Liver (tissue), 9 donors: ENCODE results near the gene EIF2AK2. TPM values are rescaled to one million over a fixed set of nuclear protein-coding genes. Genes with fewer than 3 reads are reported as not detected.

Experiments used
- DNase-seq: peaks from one replicate; pipeline ENCODE4 v3.0.0-alpha.2; 2017; ENCODE audit warnings: low spot score
- H3K27ac ChIP-seq, 2 donors: one replicate each; pipeline ENCODE4 v1.7.0; 2013; ENCODE audit warnings: inconsistent platforms in 2 of 2, low read length in 2 of 2, control low read depth in 1 of 2, low read depth in 1 of 2, mild to moderate bottlenecking in 1 of 2
- H3K27me3 ChIP-seq, 4 donors: one replicate each; pipeline versions ENCODE4 v1.6.1 to v1.7.0; 2013; ENCODE audit warnings: low read length in 3 of 4, inconsistent platforms in 1 of 4, mild to moderate bottlenecking in 1 of 4, moderate library complexity in 1 of 4; ENCODE audit not compliant: control insufficient read depth in 4 of 4, insufficient read depth in 4 of 4
- H3K36me3 ChIP-seq, 4 donors: one replicate each; pipeline versions ENCODE4 v1.6.1 to v1.7.0; 2013; ENCODE audit warnings: low read length in 3 of 4, mild to moderate bottlenecking in 3 of 4, low read depth in 1 of 4, moderate library complexity in 1 of 4; ENCODE audit not compliant: control insufficient read depth in 4 of 4, insufficient read depth in 3 of 4
- H3K4me1 ChIP-seq, 4 donors: one replicate each; pipeline versions ENCODE4 v1.6.1 to v1.7.0; 2013; ENCODE audit warnings: low read length in 3 of 4, mild to moderate bottlenecking in 3 of 4, moderate library complexity in 1 of 4; ENCODE audit not compliant: control insufficient read depth in 4 of 4, insufficient read depth in 4 of 4
- H3K4me3 ChIP-seq, 3 donors: one replicate each; pipeline versions ENCODE4 v1.6.1 to v1.7.0; 2013; ENCODE audit warnings: low read length in 3 of 3, control low read depth in 1 of 3, low read depth in 1 of 3, mild to moderate bottlenecking in 1 of 3
- H3K9ac ChIP-seq, 2 donors: one replicate each; pipeline ENCODE4 v1.7.0; 2013; ENCODE audit warnings: low read length in 2 of 2, mild to moderate bottlenecking in 2 of 2, moderate library complexity in 2 of 2, control low read depth in 1 of 2, low read depth in 1 of 2
- H3K9me3 ChIP-seq, 4 donors: one replicate each; pipeline versions ENCODE4 v1.6.1 to v1.7.0; 2013; ENCODE audit warnings: low read length in 3 of 4; ENCODE audit not compliant: control insufficient read depth in 4 of 4
- EGR1 ChIP-seq, 2 donors: IDR thresholded peaks; 2 replicates each; pipeline ENCODE4 v1.6.1; 2016 to 2018; ENCODE audit warnings: antibody characterized with exemption in 2 of 2, low read depth in 2 of 2
- FOXA1 ChIP-seq: IDR thresholded peaks from 2 replicates; pipeline ENCODE4 v1.6.1; 2016; ENCODE audit warnings: antibody characterized with exemption
- FOXA2 ChIP-seq: IDR thresholded peaks from 2 replicates; pipeline ENCODE4 v1.6.1; 2016; ENCODE audit warnings: antibody characterized with exemption
- HNF4A ChIP-seq, 2 donors: conservative IDR thresholded peaks; 2 replicates each; pipeline ENCODE4 v1.6.1; 2016; ENCODE audit warnings: antibody characterized with exemption in 2 of 2, mild to moderate bottlenecking in 2 of 2
- HNF4G ChIP-seq: IDR thresholded peaks from 2 replicates; pipeline ENCODE4 v1.6.1; 2016; ENCODE audit warnings: antibody characterized with exemption
- JUND ChIP-seq, 2 donors: IDR thresholded peaks; 2 replicates each; pipeline ENCODE4 v1.6.1; 2016; ENCODE audit warnings: antibody characterized with exemption in 2 of 2
- NR2F2 ChIP-seq: IDR thresholded peaks from 2 replicates; pipeline ENCODE4 v1.6.1; 2016; ENCODE audit warnings: antibody characterized with exemption
- RAD21 ChIP-seq, 2 donors: IDR thresholded peaks; 2 replicates each; pipeline ENCODE4 v1.6.1; 2016; ENCODE audit warnings: antibody characterized with exemption in 2 of 2, mild to moderate bottlenecking in 2 of 2
- RXRA ChIP-seq, 2 donors: IDR thresholded peaks; 2 replicates each; pipeline ENCODE4 v1.6.1; 2017 to 2018; ENCODE audit warnings: antibody characterized with exemption in 2 of 2, mild to moderate bottlenecking in 1 of 2
- TAF1 ChIP-seq: conservative IDR thresholded peaks from 2 replicates; pipeline ENCODE4 v1.6.1; 2016; ENCODE audit warnings: antibody characterized with exemption, mild to moderate bottlenecking
- YY1 ChIP-seq: IDR thresholded peaks from 2 replicates; pipeline ENCODE4 v1.6.1; 2016; ENCODE audit warnings: antibody characterized with exemption, mild to moderate bottlenecking
- WGBS: extraction: QIAGEN DNeasy Blood & Tissue Kit; methylation state at CpG from one replicate; pipeline ENCODE4 v1.1.7; 2013; 5-methylcytosine and 5-hydroxymethylcytosine counted together
- polyA plus RNA-seq, 2 donors: library from polyadenylated mRNA; stranded (reverse) in 1 of 2; unstranded in 1 of 2; fragments of 200-250 nt in 1 of 2; fragments of >200 nt in 1 of 2; fragmentation: Nextera tagmentation in 1 of 2; extraction: Ambion mirVana in 1 of 2; gene quantifications; one replicate each; pipeline versions ENCODE4 v1.2.1 to v1.2.3, GENCODE V29; 2013 to 2015
- total RNA-seq, 2 donors: library from RNA; depleted of rRNA; stranded (reverse); fragments of >200 nt; gene quantifications; one replicate each; pipeline ENCODE4 v1.2.3, GENCODE V29; 2014
- TF ChIP-seq, protein P1 (sequence below): IDR thresholded peaks from 2 replicates; pipeline ENCODE4 v1.6.1; 2016; ENCODE audit warnings: antibody characterized with exemption
- TF ChIP-seq, protein P2 (sequence below): IDR thresholded peaks from 2 replicates; pipeline ENCODE4 v1.6.1; 2016; ENCODE audit warnings: antibody characterized with exemption
- TF ChIP-seq, protein P3 (sequence below): fragments of 150-350 bp; IDR thresholded peaks from 2 replicates; pipeline ENCODE4 v1.5.1; 2017; ENCODE audit warnings: improper control_type of control experiment, low read depth, low read length; ENCODE audit not compliant: missing input control
- TF ChIP-seq, protein P4 (sequence below): IDR thresholded peaks from 2 replicates; pipeline ENCODE4 v1.6.1; 2016; ENCODE audit warnings: antibody characterized with exemption, mild to moderate bottlenecking
- donor health status: healthy.
- donor health status: healthy.
- donor health status: healthy.
- donor health status: healthy.
- donor health status: healthy.

Gene EIF2AK2
- total and polyA plus RNA-seq, 4 donors: 4.4 to 20.0 (median 13.2) TPM

DNA sequence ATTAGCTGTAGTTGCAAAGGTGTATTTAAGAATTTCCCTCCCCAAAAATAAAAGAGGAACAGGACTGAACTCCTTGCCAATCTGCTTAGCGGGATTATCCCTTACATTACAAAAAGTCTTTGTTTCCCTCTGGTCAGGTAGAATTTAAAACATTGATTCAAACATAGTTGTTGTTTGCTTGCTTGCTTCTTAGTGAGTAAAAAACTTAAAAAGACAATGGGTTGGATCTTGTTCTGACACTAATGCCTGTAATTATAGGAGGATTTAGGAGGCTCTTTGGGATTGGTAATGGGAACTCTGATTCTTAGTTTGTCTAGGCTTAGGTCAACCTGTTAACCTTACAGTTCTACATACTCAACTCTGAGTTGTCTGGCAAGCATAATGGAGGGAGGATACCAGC, 35.8 kb upstream of the EIF2AK2 start:
- H3K27ac ChIP-seq: no peak overlapping the region
- H3K36me3 ChIP-seq: no peaks in the 10 kb centered on the region
- WGBS: 94% methylated on average over 1 of the region's 1 CpG
- TF ChIP-seq, protein P1, sequence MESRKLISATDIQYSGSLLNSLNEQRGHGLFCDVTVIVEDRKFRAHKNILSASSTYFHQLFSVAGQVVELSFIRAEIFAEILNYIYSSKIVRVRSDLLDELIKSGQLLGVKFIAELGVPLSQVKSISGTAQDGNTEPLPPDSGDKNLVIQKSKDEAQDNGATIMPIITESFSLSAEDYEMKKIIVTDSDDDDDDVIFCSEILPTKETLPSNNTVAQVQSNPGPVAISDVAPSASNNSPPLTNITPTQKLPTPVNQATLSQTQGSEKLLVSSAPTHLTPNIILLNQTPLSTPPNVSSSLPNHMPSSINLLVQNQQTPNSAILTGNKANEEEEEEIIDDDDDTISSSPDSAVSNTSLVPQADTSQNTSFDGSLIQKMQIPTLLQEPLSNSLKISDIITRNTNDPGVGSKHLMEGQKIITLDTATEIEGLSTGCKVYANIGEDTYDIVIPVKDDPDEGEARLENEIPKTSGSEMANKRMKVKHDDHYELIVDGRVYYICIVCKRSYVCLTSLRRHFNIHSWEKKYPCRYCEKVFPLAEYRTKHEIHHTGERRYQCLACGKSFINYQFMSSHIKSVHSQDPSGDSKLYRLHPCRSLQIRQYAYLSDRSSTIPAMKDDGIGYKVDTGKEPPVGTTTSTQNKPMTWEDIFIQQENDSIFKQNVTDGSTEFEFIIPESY: no peak
- TF ChIP-seq EGR1 (IDR thresholded peaks at IDR 0.05; ENCODE audit: low read depth in 2 of 2) (no peak), RAD21 (IDR thresholded peaks at IDR 0.05) (no peak), JUND (IDR thresholded peaks at IDR 0.05) (no peak), YY1 (no peak)
- no peak for DNase-seq
- H3K4me3 ChIP-seq: no peak overlapping the region
- H3K9me3 ChIP-seq: no peaks in the 10 kb centered on the region
- H3K27me3 ChIP-seq: no peaks in the 10 kb centered on the region
- peaks cover 0 to 8% (median 2%) of the 10 kb centered on the region in 4 donors for H3K4me1 ChIP-seq
- no peak overlapping the region for H3K9ac ChIP-seq

DNA sequence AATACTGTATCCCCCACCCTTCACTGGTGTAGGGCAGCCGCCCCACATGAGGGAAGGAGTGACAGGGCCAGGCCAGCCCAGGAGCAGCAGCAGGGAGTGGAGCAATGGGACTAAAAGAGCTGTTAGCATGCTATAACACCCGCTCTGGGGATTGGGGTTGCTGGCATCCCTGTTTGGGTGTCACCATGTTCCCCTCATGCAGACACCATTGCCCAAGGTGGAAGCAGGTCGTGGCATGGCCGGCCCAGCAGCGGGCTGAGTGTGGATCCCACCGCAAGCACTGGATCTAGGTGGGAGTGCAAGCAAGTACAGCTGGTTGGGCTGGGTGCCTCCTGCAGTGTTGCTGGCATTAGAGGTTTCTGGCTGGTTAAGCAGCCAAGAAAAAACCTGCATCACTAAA, 35.0 kb upstream of the EIF2AK2 start:
- no peak for DNase-seq
- H3K4me3 ChIP-seq: no peak overlapping the region
- H3K36me3 ChIP-seq: no peaks in the 10 kb centered on the region
- H3K9me3 ChIP-seq: no peaks in the 10 kb centered on the region
- TF ChIP-seq RXRA (IDR thresholded peaks at IDR 0.05): no peak
- no peak for TF ChIP-seq HNF4A (conservative IDR thresholded peaks at IDR 0.05)
- TF ChIP-seq, protein P2, sequence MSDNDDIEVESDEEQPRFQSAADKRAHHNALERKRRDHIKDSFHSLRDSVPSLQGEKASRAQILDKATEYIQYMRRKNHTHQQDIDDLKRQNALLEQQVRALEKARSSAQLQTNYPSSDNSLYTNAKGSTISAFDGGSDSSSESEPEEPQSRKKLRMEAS: no peak
- TF ChIP-seq, protein P3, sequence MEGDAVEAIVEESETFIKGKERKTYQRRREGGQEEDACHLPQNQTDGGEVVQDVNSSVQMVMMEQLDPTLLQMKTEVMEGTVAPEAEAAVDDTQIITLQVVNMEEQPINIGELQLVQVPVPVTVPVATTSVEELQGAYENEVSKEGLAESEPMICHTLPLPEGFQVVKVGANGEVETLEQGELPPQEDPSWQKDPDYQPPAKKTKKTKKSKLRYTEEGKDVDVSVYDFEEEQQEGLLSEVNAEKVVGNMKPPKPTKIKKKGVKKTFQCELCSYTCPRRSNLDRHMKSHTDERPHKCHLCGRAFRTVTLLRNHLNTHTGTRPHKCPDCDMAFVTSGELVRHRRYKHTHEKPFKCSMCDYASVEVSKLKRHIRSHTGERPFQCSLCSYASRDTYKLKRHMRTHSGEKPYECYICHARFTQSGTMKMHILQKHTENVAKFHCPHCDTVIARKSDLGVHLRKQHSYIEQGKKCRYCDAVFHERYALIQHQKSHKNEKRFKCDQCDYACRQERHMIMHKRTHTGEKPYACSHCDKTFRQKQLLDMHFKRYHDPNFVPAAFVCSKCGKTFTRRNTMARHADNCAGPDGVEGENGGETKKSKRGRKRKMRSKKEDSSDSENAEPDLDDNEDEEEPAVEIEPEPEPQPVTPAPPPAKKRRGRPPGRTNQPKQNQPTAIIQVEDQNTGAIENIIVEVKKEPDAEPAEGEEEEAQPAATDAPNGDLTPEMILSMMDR: no peak
- no peak for TF ChIP-seq HNF4G
- no peak for TF ChIP-seq FOXA2
- no peak for TF ChIP-seq EGR1 (IDR thresholded peaks at IDR 0.05; ENCODE audit: low read depth in 2 of 2)
- TF ChIP-seq FOXA1: no peak
- 84% methylated on average over 6 of the region's 6 CpGs for WGBS
- no peak overlapping the region for H3K9ac ChIP-seq
- peaks cover 0 to under 1% (median 0%) of the 10 kb centered on the region in 4 donors for H3K4me1 ChIP-seq
- no peak overlapping the region for H3K27ac ChIP-seq
- no peaks in the 10 kb centered on the region for H3K27me3 ChIP-seq

DNA sequence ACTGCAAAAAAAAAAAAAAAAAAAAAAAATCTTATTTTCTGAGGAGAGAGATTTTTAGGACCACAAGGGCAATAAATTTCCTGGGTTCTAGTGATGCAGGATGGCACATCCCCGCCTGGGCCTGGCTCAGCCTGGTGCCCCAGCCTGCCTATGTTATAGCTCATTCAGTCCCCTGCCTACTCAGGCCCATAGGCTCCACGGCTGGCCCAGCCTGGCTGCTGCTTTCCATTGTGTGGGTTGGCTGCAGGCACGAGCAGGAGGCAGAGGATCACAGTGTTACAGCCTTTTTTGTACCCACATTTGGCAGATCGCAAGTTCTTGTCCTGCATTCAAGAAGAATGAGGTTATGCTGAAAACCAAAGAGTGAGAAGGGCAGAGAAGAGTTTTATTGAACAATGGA, 34.5 kb upstream of the EIF2AK2 start:
- no peaks in the 10 kb centered on the region for H3K9me3 ChIP-seq
- TF ChIP-seq, protein P1: no peak
- TF ChIP-seq, protein P4, sequence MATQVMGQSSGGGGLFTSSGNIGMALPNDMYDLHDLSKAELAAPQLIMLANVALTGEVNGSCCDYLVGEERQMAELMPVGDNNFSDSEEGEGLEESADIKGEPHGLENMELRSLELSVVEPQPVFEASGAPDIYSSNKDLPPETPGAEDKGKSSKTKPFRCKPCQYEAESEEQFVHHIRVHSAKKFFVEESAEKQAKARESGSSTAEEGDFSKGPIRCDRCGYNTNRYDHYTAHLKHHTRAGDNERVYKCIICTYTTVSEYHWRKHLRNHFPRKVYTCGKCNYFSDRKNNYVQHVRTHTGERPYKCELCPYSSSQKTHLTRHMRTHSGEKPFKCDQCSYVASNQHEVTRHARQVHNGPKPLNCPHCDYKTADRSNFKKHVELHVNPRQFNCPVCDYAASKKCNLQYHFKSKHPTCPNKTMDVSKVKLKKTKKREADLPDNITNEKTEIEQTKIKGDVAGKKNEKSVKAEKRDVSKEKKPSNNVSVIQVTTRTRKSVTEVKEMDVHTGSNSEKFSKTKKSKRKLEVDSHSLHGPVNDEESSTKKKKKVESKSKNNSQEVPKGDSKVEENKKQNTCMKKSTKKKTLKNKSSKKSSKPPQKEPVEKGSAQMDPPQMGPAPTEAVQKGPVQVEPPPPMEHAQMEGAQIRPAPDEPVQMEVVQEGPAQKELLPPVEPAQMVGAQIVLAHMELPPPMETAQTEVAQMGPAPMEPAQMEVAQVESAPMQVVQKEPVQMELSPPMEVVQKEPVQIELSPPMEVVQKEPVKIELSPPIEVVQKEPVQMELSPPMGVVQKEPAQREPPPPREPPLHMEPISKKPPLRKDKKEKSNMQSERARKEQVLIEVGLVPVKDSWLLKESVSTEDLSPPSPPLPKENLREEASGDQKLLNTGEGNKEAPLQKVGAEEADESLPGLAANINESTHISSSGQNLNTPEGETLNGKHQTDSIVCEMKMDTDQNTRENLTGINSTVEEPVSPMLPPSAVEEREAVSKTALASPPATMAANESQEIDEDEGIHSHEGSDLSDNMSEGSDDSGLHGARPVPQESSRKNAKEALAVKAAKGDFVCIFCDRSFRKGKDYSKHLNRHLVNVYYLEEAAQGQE: no peak
- no peak for TF ChIP-seq EGR1 (IDR thresholded peaks at IDR 0.05; ENCODE audit: low read depth in 2 of 2)
- TF ChIP-seq HNF4G: no peak
- TF ChIP-seq, protein P2: no peak
- TF ChIP-seq RAD21 (IDR thresholded peaks at IDR 0.05): no peak
- no peak for TF ChIP-seq NR2F2
- no peak for TF ChIP-seq TAF1
- TF ChIP-seq, protein P3: no peak
- TF ChIP-seq JUND (IDR thresholded peaks at IDR 0.05): no peak

More for the DNA sequence above, 34.5 kb upstream of the EIF2AK2 start:
- no peaks in the 10 kb centered on the region for H3K27me3 ChIP-seq
- no peaks in the 10 kb centered on the region for H3K4me1 ChIP-seq
- no peak overlapping the region for H3K9ac ChIP-seq
- no peak overlapping the region for H3K4me3 ChIP-seq
- H3K27ac ChIP-seq: no peak overlapping the region
- WGBS: 92% methylated on average over 4 of the region's 4 CpGs
- H3K36me3 ChIP-seq: no peaks in the 10 kb centered on the region
- DNase-seq: no peak
